H1 (cell line): ENCODE results near the gene DMRT1.

Source experiments
- BRCA1 ChIP-seq: IDR thresholded peaks from 2 replicates; pipeline ENCODE4 v1.6.1; 2012; ENCODE audit warnings: low read depth, low read length, improper control_type of control experiment
- EP300 ChIP-seq, 2 experiments: IDR thresholded peaks; 1 replicate in 1 of 2; 2 replicates in 1 of 2; pipeline ENCODE4 v1.6.1; 2011 to 2012; ENCODE audit warnings: low read depth in 2 of 2, low read length in 2 of 2, mild to moderate bottlenecking in 2 of 2, borderline replicate concordance in 1 of 2, inconsistent platforms in 1 of 2, moderate library complexity in 1 of 2
- EZH2 ChIP-seq: fragments of 200-600 bp; sonication (generic); IDR thresholded peaks from 2 replicates; pipeline ENCODE4 v1.7.1; 2012; ENCODE audit warnings: low read depth, mild to moderate bottlenecking, moderate library complexity, low read length, inconsistent platforms; ENCODE audit not compliant: severe bottlenecking
- HDAC2 ChIP-seq, 2 experiments: fragments of 300-600 bp in 1 of 2; sonication (generic) in 1 of 2; IDR thresholded peaks; 2 replicates each; pipeline ENCODE4 v1.6.1; 2011 to 2012; ENCODE audit warnings: low read depth in 2 of 2, low read length in 2 of 2, mild to moderate bottlenecking in 2 of 2, moderate library complexity in 2 of 2, borderline replicate concordance in 1 of 2, inconsistent platforms in 1 of 2
- KDM1A ChIP-seq: fragments of 200-600, 300-600 bp; sonication (generic); IDR thresholded peaks from 2 replicates; pipeline ENCODE4 v1.7.1; 2016; ENCODE audit warnings: mild to moderate bottlenecking, low read length, borderline replicate concordance
- SP4 ChIP-seq: IDR thresholded peaks from 2 replicates; pipeline ENCODE4 v1.6.1; 2012; ENCODE audit warnings: low read length, inconsistent platforms
- SRF ChIP-seq: IDR thresholded peaks from 2 replicates; pipeline ENCODE4 v1.6.1; 2011; ENCODE audit warnings: mild to moderate bottlenecking, low read depth, low read length, moderate library complexity
- TCF12 ChIP-seq: IDR thresholded peaks from 2 replicates; pipeline ENCODE4 v1.6.1; 2011; ENCODE audit warnings: low read depth, mild to moderate bottlenecking, low read length
- ZNF274 ChIP-seq: IDR thresholded peaks from 2 replicates; pipeline ENCODE4 v1.7.0; 2012; ENCODE audit warnings: low read length, borderline replicate concordance; ENCODE audit errors: extremely low read depth
- TF ChIP-seq, protein P1 (sequence below), 3 experiments: IDR thresholded peaks; 1 replicate in 2 of 3; 2 replicates in 1 of 3; pipeline versions ENCODE4 v1.5.1 to v1.6.1; 2011; ENCODE audit warnings: low read length in 3 of 3, mild to moderate bottlenecking in 3 of 3, inconsistent platforms in 2 of 3, low read depth in 1 of 3, moderate library complexity in 1 of 3; ENCODE audit not compliant: insufficient read depth in 1 of 3; ENCODE audit errors: control extremely low read depth in 1 of 3
- TF ChIP-seq, protein P2 (sequence below): IDR thresholded peaks from 2 replicates; pipeline ENCODE4 v1.6.1; 2012; ENCODE audit warnings: low read length, inconsistent platforms

DNA sequence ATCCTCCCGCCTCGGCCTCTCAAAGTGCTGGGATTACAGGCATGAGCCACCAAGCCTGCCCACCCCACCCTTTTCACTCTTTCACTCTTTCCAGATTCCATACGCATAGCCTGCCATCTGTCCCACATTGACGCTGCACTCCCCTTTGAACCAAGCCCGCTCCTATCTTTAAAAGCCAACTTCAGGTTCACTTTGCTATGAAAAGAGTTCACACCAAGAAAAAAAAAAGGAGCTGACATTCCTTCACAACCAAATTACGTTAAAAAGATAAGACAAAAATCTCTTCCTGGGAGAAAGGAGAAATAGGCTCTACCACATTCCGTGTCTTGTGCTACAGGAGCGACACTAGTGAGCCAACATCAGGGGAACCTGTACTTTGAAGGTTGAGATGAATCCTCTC lies 41.5 kb downstream of the DMRT1 start:
- no peak for TF ChIP-seq EZH2
- no peak for TF ChIP-seq KDM1A
- TF ChIP-seq HDAC2 (IDR thresholded peaks at IDR 0.05; ENCODE audit: borderline replicate concordance in 1 of 2, low read depth in 2 of 2, low read length in 2 of 2): no peak
- no peak for TF ChIP-seq TCF12
- no peak for TF ChIP-seq SRF
- TF ChIP-seq, protein P1, sequence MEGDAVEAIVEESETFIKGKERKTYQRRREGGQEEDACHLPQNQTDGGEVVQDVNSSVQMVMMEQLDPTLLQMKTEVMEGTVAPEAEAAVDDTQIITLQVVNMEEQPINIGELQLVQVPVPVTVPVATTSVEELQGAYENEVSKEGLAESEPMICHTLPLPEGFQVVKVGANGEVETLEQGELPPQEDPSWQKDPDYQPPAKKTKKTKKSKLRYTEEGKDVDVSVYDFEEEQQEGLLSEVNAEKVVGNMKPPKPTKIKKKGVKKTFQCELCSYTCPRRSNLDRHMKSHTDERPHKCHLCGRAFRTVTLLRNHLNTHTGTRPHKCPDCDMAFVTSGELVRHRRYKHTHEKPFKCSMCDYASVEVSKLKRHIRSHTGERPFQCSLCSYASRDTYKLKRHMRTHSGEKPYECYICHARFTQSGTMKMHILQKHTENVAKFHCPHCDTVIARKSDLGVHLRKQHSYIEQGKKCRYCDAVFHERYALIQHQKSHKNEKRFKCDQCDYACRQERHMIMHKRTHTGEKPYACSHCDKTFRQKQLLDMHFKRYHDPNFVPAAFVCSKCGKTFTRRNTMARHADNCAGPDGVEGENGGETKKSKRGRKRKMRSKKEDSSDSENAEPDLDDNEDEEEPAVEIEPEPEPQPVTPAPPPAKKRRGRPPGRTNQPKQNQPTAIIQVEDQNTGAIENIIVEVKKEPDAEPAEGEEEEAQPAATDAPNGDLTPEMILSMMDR (IDR thresholded peaks at IDR 0.05; ENCODE audit: control extremely low read depth in 1 of 3, insufficient read depth in 1 of 3, low read depth in 1 of 3, low read length in 3 of 3): no peak
- TF ChIP-seq, protein P2, sequence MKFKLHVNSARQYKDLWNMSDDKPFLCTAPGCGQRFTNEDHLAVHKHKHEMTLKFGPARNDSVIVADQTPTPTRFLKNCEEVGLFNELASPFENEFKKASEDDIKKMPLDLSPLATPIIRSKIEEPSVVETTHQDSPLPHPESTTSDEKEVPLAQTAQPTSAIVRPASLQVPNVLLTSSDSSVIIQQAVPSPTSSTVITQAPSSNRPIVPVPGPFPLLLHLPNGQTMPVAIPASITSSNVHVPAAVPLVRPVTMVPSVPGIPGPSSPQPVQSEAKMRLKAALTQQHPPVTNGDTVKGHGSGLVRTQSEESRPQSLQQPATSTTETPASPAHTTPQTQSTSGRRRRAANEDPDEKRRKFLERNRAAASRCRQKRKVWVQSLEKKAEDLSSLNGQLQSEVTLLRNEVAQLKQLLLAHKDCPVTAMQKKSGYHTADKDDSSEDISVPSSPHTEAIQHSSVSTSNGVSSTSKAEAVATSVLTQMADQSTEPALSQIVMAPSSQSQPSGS: no peak
- no peak for TF ChIP-seq BRCA1
- no peak for TF ChIP-seq ZNF274
- no peak for TF ChIP-seq EP300 (IDR thresholded peaks at IDR 0.05; ENCODE audit: borderline replicate concordance in 1 of 2, low read depth in 2 of 2, low read length in 2 of 2)
- no peak for TF ChIP-seq SP4
